WTC11 (cell line): ENCODE results near the gene PLEKHA1.

Source experiments
- ATF2 ChIP-seq: sonication (generic); formaldehyde crosslinking; IDR thresholded peaks from 2 replicates; pipeline ENCODE4 v1.8.1; 2022; ENCODE audit warnings: low read depth, missing genetic modification reagents, borderline replicate concordance
- CTCF ChIP-seq: fragments of 200-600 bp; IDR thresholded peaks from 2 replicates; pipeline ENCODE4 v1.8.0; 2022; ENCODE audit warnings: antibody characterized with exemption
- MAX ChIP-seq: sonication (generic); formaldehyde crosslinking; IDR thresholded peaks from 2 replicates; pipeline ENCODE4 v1.8.0; 2022; ENCODE audit warnings: mild to moderate bottlenecking, missing genetic modification reagents
- NR2C2 ChIP-seq: sonication (generic); formaldehyde crosslinking; IDR thresholded peaks from 2 replicates; pipeline ENCODE4 v1.8.0; 2022; ENCODE audit warnings: mild to moderate bottlenecking, missing genetic modification reagents
- PREB ChIP-seq: sonication (generic); formaldehyde crosslinking; IDR thresholded peaks from 2 replicates; pipeline ENCODE4 v1.8.1; 2022; ENCODE audit warnings: mild to moderate bottlenecking, missing genetic modification reagents, moderate library complexity, borderline replicate concordance
- SP1 ChIP-seq: sonication (generic); formaldehyde crosslinking; conservative IDR thresholded peaks from 2 replicates; pipeline ENCODE4 v1.8.1; 2022; ENCODE audit warnings: missing genetic modification reagents
- TF ChIP-seq, protein P1 (sequence below): sonication (generic); formaldehyde crosslinking; IDR thresholded peaks from 2 replicates; pipeline ENCODE4 v1.8.1; 2022; ENCODE audit warnings: low read depth, mild to moderate bottlenecking, moderate library complexity, missing genetic modification reagents, borderline replicate concordance
- TF ChIP-seq, protein P2 (sequence below): sonication (generic); formaldehyde crosslinking; IDR thresholded peaks from 2 replicates; pipeline ENCODE4 v1.8.0; 2022; ENCODE audit warnings: missing genetic modification reagents

- no peak for TF ChIP-seq NR2C2
- no peak for TF ChIP-seq CTCF
- TF ChIP-seq MAX (CRISPR knock-in tag): no peak
- TF ChIP-seq, protein P1, sequence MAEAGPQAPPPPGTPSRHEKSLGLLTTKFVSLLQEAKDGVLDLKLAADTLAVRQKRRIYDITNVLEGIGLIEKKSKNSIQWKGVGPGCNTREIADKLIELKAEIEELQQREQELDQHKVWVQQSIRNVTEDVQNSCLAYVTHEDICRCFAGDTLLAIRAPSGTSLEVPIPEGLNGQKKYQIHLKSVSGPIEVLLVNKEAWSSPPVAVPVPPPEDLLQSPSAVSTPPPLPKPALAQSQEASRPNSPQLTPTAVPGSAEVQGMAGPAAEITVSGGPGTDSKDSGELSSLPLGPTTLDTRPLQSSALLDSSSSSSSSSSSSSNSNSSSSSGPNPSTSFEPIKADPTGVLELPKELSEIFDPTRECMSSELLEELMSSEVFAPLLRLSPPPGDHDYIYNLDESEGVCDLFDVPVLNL (CRISPR knock-in tag): no peak
- no peak for TF ChIP-seq SP1
- no peak for TF ChIP-seq ATF2
- TF ChIP-seq PREB (CRISPR knock-in tag): no peak
- TF ChIP-seq, protein P2, sequence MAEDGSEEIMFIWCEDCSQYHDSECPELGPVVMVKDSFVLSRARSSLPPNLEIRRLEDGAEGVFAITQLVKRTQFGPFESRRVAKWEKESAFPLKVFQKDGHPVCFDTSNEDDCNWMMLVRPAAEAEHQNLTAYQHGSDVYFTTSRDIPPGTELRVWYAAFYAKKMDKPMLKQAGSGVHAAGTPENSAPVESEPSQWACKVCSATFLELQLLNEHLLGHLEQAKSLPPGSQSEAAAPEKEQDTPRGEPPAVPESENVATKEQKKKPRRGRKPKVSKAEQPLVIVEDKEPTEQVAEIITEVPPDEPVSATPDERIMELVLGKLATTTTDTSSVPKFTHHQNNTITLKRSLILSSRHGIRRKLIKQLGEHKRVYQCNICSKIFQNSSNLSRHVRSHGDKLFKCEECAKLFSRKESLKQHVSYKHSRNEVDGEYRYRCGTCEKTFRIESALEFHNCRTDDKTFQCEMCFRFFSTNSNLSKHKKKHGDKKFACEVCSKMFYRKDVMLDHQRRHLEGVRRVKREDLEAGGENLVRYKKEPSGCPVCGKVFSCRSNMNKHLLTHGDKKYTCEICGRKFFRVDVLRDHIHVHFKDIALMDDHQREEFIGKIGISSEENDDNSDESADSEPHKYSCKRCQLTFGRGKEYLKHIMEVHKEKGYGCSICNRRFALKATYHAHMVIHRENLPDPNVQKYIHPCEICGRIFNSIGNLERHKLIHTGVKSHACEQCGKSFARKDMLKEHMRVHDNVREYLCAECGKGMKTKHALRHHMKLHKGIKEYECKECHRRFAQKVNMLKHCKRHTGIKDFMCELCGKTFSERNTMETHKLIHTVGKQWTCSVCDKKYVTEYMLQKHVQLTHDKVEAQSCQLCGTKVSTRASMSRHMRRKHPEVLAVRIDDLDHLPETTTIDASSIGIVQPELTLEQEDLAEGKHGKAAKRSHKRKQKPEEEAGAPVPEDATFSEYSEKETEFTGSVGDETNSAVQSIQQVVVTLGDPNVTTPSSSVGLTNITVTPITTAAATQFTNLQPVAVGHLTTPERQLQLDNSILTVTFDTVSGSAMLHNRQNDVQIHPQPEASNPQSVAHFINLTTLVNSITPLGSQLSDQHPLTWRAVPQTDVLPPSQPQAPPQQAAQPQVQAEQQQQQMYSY: no peak
Observed at GRCh38 chr10:122468926-122469781, 94.6 kb downstream of the PLEKHA1 start.
